Activated CD8-positive, alpha-beta memory T cell treated with anti-CD3 and anti-CD28 coated beads for 36 hours (primary cell): Measurements from ENCODE around the gene FHIT. TPM values are rescaled to one million over a fixed set of nuclear protein-coding genes. Genes with fewer than 3 reads are reported as not detected.

ENCODE experiments used
- CTCF ChIA-PET: fragments of 350-600 bp; sonication (Branson Sonifier 250); formaldehyde crosslinking; loops from one replicate; lab custom pipeline; 2021; ENCODE audit warnings: antibody characterized with exemption; lab: Charles Lee
- POLR2A ChIA-PET: fragments of 350-600 bp; sonication (Branson Sonifier 250); formaldehyde crosslinking; loops from one replicate; lab custom pipeline; 2021; ENCODE audit warnings: antibody characterized with exemption; lab: Charles Lee
- total RNA-seq, 2 experiments: library from RNA; stranded (reverse); gene quantifications; one replicate each; pipeline ENCODE4 v1.2.3, GENCODE V29; 2021

Gene FHIT
- total RNA-seq = 1 to 10 TPM; 5.0 to 5.7 TPM

DNA sequence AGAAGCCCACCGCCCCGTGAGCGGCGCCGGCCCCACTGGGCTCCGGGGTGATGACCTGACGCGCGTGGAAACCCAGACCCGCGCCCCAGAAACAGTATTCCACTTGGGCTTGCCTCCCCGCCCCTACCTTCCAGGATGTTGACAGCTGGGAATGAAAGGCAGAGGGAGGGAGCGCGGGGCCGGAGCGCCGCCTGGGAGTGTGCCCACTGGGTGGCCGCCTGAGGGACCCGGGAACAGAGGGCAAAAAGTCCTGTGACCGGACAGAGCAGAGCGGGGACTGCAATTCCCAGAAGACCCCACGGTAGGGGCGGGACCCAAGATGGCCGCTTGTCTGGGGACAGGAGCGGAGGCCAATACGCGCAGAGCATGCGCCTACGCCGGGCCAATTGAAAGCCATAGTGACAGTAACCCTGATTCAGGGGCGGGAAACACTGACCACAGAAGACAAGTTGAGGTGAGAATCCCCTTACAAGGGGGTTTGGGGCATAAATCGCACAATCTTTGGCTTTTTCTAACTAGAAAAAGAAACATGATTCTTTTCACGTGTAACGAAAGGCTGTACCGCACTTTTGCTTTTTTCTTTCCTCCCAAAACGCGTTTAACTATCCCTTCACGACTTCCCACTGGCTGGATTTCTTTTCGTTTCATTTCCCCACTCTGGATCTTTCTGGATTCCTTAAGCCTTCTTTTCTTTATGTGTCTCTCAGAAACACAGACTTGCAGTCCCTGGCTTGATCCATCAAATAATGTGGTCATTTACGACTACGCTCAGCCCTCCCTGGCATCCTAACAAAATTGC is at the start of gene FHIT:
Gene FHIT, minus strand, starts transcription at position 279 of the 799 bp plus-strand sequence.
- ChIA-PET CTCF (no interaction called here), POLR2A (no interaction called here)

- CTCF ChIA-PET = no interaction called here
Observed at GRCh38 chr3:61300786-61301185, 49.5 kb upstream of the FHIT start.

GRCh38 chr3:61300006-61300380 is 48.7 kb upstream of the FHIT start:
- ChIA-PET CTCF (no interaction called here), POLR2A (no interaction called here)

More at GRCh38 chr3:61300786-61301185, 49.5 kb upstream of the FHIT start:
- POLR2A ChIA-PET = no interaction called here

- CTCF ChIA-PET = no interaction called here
- POLR2A ChIA-PET = no interaction called here
Observed at GRCh38 chr3:61299343-61300005, 48.2 kb upstream of the FHIT start.

GRCh38 chr3:61297821-61298220 is 46.6 kb upstream of the FHIT start:
- CTCF ChIA-PET = no interaction called here
- POLR2A ChIA-PET = no interaction called here

GRCh38 chr3:61288446-61288845 is 37.2 kb upstream of the FHIT start:
- CTCF ChIA-PET = no interaction called here
- POLR2A ChIA-PET = no interaction called here

- POLR2A ChIA-PET = no interaction called here
- CTCF ChIA-PET = no interaction called here
Observed at GRCh38 chr3:61283876-61284275, 32.6 kb upstream of the FHIT start.

GRCh38 chr3:61278713-61279112 is 27.5 kb upstream of the FHIT start:
- ChIA-PET POLR2A (no interaction called here), CTCF (no interaction called here)

- POLR2A ChIA-PET = no interaction called here
- CTCF ChIA-PET = no interaction called here
Observed at GRCh38 chr3:61277411-61277810, 26.2 kb upstream of the FHIT start.

DNA sequence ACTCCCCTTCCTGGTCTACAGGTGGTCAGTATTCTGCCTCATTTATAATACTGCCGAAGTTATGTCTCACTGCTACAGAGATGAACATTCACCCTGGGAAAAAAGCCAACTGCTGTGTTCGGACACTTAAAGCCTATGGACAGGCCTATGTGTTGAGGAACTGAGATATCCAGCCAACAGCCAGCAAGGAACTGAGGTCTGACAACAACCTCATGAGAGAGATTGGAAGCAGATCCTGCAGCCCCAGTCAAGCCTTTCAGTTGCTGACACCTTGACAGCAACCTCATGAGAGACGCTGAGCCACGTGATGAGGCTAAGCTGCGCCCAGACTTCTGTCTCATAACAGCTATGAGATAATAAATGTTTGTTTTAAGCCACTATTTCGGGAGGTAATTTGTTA is 18.2 kb upstream of the FHIT start:
- CTCF ChIA-PET = no interaction called here
- POLR2A ChIA-PET = no interaction called here

DNA sequence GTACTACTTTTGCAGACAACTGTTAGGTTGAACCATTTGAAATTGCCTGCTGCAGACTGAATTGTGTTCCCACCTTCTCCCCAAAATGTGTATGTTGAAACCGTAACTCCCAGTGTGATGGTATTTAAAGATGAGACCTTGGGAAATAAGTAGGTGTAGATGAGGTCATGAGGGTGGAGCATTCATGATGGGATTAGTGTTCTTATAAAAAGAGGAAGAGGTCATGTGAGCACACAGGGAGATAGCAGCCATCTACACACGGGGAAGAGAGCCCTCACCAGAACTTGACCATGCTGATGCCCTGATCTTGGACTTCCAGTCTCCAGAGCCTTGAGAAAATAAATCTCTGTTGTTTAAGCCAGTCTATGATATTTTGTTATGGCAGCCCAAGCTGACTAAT is 17.4 kb upstream of the FHIT start:
- CTCF ChIA-PET = no interaction called here
- POLR2A ChIA-PET = no interaction called here

GRCh38 chr3:61264281-61264680 is 13.0 kb upstream of the FHIT start:
- POLR2A ChIA-PET = no interaction called here
- CTCF ChIA-PET = no interaction called here

- ChIA-PET CTCF (no interaction called here), POLR2A (no interaction called here)
Observed at GRCh38 chr3:61257148-61257547, 5.9 kb upstream of the FHIT start.

GRCh38 chr3:61253756-61254155 is 2.5 kb upstream of the FHIT start:
- POLR2A ChIA-PET = no interaction called here
- CTCF ChIA-PET = no interaction called here

- ChIA-PET POLR2A (no interaction called here), CTCF (no interaction called here)
Observed at GRCh38 chr3:61252836-61253235, 1.6 kb upstream of the FHIT start.

DNA sequence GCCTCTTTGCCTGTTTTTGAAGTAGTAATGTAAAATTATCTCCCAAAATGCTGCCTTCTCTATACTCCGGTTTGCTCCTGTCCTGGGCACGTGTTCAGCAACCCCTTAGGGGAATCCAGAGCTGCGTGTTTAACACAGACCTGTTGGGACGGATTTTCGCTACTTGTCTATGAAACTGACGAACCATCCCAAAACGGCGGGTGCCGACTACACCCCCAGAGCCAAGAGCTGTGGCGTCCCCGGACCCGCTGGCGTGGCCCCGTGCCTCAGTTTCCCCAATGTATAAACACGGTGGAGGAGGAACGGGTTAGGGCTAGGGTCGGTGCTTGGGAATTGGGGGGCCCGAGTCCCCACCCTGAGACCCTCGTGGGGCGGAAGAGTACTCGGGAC is 473 bp downstream of the FHIT start:
- POLR2A ChIA-PET = no interaction called here
- CTCF ChIA-PET = no interaction called here

DNA sequence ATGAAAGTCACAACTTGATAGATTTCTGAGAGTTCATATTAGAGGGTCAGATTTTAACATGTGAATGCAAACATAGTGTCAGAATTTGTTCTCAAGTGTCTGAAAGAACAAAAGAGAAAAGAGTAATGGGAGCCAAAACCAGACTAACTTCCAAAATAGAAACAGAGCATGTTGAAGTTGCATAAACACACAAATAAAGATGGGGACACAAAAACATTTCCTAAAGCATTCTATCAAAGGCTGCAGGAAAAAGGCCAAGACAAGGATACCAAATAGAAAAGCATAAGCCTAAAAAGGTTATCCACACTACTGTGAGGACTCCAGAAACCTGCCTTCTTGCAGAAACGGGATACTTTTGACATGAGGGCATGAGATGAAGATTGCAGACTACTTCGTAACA is 2.8 kb downstream of the FHIT start:
- POLR2A ChIA-PET = no interaction called here
- CTCF ChIA-PET = no interaction called here

GRCh38 chr3:61247191-61247590 is 4.1 kb downstream of the FHIT start:
- ChIA-PET POLR2A (no interaction called here), CTCF (no interaction called here)

DNA sequence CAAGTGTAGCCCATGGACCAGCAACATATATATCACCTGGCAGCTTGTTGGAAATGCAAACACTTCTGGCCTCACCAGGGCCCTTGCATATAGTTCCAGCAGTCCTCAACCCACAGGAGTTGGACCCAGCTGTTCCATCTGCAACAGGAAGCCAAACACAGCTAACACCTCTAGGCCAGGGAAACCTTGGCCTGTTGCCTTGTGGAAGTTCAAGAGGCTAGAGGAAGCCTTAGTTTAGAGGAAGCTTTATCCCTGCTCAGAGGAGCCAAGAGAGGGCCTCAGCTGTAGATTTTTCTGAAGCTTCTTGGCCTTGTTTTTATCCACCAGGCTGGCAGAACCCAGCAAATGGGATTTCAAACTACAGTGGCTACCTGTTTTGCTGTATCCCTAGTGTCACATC is 11.4 kb downstream of the FHIT start:
- POLR2A ChIA-PET = no interaction called here
- CTCF ChIA-PET = no interaction called here

DNA sequence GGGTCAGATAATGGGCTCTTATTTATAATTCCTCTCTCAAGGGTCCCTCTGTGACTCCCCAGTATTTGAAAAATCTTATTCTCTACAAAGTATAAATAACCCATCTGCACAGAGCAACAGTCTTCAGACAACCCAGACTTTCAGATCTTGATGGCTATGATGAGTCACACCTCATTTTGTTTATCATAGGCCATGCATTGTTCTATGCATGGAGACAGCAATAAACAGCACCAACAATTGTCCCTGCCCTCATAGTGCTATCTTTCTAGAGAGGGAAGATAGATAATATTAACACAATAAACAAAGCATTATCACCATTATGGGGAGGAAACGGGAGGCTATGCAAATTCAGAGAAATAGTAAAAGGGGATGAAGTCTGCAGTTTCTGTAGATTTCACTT is 13.4 kb downstream of the FHIT start:
- ChIA-PET CTCF (no interaction called here), POLR2A (no interaction called here)

DNA sequence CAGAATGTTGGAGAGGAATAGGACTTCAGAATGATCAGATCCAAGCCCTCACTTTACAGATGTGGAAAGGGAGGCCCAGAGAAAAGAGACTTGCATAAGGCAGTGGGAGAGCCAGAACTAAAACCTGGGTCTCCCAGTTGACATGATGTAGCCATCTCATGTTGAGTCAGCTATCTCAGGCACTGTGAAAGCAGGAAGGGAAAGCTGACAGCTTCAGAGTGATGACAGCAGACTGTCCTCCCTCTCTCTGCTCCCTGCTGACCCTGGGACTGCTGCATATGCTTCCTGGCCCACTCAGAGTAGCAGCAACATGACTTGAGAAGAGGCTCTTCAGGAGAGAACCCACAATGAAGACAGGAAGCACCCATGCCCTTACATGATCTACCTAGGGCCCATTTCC is 14.7 kb downstream of the FHIT start:
- ChIA-PET CTCF (no interaction called here), POLR2A (no interaction called here)
